Bone marrow (tissue), 2 donors: ENCODE measurements around the gene QSOX1.
"Not testable (repeated sequence)": the region's sequence is repeated elsewhere in the genome, so short reads cannot be mapped to it uniquely, and the experiment has no call there.

Experiments
- DNase-seq, 2 donors: peaks; one replicate each; lab custom pipeline; 2025; lab: John Stamatoyannopoulos, UW

QSOX1 gene

DNA sequence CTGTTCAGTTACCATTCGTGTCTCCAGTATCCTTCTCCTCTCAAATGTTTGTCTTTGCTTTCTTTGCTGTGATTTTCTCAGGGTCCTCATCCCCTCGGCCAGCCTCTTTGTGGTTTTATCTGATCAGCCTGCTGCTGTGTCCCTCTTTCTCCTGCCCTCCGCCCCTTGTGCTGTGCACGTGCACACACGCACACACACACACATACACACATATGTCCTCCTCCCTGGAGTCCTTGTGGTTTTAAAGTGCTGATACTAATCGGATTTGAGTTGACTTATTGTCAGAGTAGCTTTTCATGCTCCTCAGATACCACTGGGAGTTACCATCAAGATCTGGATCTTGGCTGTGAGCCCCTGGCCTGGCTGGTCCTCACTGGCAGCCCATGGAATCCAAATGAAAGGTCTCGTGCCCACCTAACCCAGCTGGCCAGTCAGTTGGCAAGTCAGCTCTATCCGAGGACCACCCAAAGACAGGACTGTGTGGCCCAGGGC, 34.1 kb downstream of the QSOX1 start:
- DNase-seq = no peak

GRCh38 chr1:180190091-180190490, 35.4 kb downstream of the QSOX1 start:
- no peak for DNase-seq

GRCh38 chr1:180192172-180192571, 37.5 kb downstream of the QSOX1 start:
- no peak for DNase-seq

GRCh38 chr1:180193141-180194047, 38.7 kb downstream of the QSOX1 start:
- DNase-seq = no peak

DNA sequence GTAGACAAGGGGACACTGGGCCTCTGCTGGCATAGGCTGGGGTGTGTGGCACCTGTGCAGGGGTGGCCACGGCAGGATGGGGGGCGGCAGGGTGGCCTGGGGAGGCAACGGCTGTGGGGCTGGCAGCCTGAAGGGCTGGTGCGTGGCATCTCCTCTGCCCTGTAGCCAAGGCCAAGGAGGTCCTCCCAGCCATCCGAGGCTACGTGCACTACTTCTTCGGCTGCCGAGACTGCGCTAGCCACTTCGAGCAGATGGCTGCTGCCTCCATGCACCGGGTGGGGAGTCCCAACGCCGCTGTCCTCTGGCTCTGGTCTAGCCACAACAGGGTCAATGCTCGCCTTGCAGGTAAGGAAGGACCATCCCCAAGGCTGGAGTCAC, 39.4 kb downstream of the QSOX1 start:
- DNase-seq = no peak

- no peak for DNase-seq
Observed at GRCh38 chr1:180194546-180195207, 40.0 kb downstream of the QSOX1 start.

DNA sequence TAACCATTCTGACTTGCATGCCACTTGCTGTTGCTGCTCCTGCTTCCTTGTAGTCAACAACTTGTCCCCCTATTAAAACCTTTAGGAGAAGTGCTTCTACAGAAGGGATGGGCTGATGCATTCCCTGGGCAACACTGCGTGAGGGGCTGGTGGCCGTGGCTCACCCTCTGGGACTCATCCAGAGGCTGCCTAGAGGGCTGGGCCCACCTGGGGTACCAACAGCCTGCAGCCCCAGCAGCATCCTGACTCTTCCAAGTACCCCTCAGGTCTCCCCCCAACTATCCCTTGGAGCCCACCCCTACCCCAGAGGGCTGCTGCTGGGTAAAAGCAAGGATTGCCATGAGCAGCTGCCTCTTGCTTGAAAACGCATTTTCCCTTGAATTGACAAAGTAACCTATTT, 40.7 kb downstream of the QSOX1 start:
- DNase-seq = no peak

DNA sequence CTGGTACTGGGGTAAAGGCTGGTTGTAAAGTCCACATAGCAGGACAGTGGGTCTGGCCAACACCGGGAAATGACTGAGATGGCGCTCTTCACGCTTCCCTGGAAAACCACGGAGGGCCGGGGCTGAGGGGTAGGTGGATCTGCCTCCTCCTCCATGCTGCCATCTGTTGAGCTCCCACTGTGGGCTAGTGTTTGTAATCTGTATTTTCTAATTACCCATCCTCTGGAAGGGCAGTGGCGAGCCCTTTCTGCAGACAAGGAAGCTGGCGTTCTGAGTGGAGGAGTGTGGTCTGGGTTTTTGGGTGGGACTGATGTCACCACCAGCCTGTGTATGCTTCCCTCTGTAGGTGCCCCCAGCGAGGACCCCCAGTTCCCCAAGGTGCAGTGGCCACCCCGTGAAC, 41.2 kb downstream of the QSOX1 start:
- no peak for DNase-seq

DNA sequence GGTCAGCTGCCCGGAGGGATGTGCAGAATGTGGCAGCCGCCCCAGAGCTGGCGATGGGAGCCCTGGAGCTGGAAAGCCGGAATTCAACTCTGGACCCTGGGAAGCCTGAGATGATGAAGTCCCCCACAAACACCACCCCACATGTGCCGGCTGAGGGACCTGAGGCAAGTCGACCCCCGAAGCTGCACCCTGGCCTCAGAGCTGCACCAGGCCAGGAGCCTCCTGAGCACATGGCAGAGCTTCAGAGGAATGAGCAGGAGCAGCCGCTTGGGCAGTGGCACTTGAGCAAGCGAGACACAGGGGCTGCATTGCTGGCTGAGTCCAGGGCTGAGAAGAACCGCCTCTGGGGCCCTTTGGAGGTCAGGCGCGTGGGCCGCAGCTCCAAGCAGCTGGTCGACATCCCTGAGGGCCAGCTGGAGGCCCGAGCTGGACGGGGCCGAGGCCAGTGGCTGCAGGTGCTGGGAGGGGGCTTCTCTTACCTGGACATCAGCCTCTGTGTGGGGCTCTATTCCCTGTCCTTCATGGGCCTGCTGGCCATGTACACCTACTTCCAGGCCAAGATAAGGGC, 41.9 kb downstream of the QSOX1 start:
- no peak for DNase-seq

GRCh38 chr1:180197231-180197630, 42.6 kb downstream of the QSOX1 start:
- DNase-seq = no peak

GRCh38 chr1:180198196-180198595, 43.5 kb downstream of the QSOX1 start:
- DNase-seq = no peak

GRCh38 chr1:180198611-180199010, 43.9 kb downstream of the QSOX1 start:
- DNase-seq = no peak

- DNase-seq = no peak
Observed at GRCh38 chr1:180199018-180199417, 44.3 kb downstream of the QSOX1 start.

DNA sequence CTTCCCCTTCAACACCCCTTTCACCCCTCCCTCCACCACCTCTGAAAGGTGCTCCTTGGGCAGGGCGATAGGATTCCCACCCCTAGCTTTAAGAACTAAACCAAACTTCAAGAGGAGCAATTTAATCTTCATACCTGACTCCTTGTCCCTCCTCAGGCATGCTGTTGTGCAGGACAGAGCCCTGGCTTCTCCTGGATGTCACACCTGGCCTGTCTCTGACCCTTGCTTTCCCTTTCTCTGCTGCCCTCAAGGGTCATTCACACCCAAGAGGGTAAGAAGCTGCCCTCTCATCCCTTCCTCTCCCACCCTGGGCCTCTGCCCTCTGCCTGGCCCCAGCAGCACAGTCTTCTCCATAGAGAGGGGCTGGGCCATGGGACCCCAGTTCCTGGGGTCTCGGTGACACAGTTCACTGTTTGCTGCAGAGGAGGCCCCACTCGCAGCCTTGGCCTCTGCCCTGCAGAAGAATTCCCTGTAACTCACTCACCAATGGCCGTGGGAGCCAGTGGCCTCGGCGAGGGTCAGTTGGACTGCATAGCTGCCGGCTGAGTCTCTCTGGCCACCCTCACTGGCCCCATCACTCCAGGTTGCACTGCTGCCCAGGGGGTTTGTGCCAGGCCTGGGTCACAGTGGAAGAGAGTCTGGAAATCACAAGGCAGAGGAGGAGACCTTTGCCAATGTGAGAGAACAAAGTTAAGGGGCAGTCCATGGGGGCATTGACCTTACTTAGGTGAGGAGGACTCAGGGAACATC, 47.0 kb downstream of the QSOX1 start:
- DNase-seq = no peak

- DNase-seq = not testable (repeated sequence)
Observed at GRCh38 chr1:180202588-180202987, 47.9 kb downstream of the QSOX1 start.

DNA sequence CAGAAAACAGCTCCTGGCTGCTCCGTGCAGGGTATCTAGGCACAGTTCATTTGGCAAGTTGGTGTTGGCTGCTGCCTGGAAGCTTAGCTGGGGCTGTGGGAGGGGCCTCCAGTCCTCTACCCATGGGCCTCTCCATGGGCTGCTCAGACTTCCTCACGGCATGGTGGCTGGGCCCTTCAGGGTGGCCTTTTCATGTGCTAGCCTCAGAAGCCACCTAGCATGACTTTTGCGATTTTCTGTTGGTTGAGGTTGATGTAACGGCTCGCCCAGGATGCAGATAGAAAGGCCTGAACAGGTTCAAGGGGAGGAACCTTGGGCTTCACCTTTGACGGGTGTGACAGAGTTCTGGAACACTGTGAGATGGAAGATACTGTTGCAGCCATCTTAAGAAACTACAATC, 49.6 kb downstream of the QSOX1 start:
- no peak for DNase-seq

DNA sequence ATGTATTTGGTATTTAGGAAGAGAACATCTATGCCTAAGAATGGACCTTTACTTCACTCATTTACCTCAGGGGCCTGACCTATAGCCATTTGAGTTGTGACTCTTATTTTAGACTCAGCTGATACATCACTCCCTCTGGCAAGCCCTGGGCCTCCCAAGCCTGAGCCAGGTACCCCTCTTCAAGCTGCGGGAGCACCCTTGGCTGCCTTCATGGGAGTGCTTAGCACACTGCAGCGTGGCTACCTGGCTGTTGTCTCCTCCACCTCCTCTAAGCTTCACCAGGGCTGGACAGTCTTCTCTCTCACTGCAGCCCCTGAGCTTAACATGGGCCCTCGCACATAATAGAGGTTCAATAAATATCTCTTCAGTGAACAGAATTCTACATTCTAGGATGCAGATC, 51.9 kb downstream of the QSOX1 start:
- no peak for DNase-seq

DNA sequence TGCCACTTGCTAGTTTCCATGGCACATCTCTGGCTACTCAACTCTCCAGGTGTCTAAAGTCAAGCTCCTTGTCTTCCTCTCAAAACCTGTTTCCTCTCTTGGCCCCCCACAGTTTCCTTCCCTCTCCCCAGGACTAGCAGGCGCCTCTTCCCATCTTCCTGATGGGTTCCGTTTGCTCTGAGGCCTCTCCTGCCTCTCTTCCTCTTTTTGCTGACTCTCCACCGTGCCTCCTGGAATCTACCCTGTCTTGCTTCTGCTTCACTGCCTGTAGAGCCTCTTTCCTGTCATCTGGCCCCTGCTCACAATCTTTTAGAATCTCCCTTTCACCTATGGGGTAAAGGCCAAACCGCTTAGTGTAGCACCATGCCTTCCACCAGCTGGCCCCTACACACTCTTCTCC, 53.6 kb downstream of the QSOX1 start:
- peak in 1 of 2 donors; percentile 51 for DNase-seq

DNA sequence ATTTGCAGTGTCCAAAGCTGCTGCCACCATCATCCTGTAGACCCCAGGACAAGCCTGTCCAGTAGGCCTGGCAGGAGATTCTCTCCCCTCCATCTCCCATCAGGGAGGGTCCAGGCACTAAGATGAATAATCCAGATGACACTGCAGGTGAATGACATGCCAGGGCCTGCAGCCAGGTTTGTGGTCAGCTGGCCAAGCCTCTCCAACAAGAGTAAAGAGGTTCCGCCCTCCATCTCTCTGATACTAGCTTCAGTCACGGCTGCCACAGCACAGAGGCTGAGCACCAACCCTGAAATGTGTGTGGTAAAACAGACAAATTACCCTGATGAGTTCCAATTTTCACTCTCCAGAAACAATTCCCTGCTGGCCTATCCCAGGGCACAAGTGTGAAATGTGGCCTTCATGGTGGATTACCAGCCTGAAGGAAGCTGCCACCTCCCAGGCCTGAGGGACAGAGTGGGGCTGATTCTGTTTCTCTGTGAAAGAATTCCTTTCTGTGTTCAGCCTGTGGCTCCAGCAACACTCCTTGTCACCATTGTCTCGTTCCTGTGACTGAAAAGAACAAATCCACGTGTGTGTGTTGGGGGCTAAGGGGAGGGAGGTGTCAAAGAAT, 55.4 kb downstream of the QSOX1 start:
- no peak for DNase-seq

DNA sequence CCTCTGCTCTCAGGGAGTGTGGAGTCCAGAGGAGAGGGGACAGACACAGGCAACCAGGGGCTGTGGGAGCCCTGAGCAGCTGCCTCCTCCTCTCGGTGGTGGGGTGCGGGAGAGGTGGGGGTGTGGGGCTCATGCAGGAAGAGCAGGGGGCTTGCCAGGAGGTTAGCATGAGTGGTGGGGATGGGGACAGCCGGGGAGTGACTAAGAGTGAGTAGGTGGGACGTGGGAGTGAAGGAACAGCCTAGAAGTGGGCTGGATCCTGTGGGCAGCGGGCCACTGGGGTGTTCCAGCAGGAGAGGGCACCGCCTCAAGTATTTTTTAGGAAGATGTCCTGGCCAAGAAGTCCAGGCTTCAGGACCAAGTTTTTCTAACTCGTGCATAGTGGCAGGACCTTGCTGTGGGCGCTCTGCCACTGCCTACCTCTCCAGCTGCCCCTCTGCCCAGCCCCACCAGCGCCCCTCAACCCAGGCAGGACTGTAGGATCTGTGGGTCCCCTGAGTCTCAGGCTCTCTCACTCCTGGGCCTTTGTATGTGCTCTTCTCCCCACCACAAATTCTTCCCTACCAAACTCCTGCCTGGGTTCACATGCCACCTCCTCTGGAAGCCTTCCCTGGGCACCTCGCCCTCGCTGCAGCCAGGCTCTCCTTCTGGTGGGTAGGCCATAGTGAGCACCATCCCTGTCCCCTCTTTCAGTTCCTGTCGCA, 56.6 kb downstream of the QSOX1 start:
- DNase-seq = no peak

- DNase-seq = no peak
Observed at GRCh38 chr1:180211860-180212229, 57.2 kb downstream of the QSOX1 start.
